Activated CD4-positive, CD25-positive, alpha-beta regulatory T cell (primary cell): Measurements from ENCODE around the gene CALD1.

Source experiments
- DNase-seq, 4 experiments: peaks; one replicate each; lab custom pipeline; 2025; lab: John Stamatoyannopoulos, UW

Gene CALD1, protein sequence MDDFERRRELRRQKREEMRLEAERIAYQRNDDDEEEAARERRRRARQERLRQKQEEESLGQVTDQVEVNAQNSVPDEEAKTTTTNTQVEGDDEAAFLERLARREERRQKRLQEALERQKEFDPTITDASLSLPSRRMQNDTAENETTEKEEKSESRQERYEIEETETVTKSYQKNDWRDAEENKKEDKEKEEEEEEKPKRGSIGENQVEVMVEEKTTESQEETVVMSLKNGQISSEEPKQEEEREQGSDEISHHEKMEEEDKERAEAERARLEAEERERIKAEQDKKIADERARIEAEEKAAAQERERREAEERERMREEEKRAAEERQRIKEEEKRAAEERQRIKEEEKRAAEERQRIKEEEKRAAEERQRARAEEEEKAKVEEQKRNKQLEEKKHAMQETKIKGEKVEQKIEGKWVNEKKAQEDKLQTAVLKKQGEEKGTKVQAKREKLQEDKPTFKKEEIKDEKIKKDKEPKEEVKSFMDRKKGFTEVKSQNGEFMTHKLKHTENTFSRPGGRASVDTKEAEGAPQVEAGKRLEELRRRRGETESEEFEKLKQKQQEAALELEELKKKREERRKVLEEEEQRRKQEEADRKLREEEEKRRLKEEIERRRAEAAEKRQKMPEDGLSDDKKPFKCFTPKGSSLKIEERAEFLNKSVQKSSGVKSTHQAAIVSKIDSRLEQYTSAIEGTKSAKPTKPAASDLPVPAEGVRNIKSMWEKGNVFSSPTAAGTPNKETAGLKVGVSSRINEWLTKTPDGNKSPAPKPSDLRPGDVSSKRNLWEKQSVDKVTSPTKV

DNA sequence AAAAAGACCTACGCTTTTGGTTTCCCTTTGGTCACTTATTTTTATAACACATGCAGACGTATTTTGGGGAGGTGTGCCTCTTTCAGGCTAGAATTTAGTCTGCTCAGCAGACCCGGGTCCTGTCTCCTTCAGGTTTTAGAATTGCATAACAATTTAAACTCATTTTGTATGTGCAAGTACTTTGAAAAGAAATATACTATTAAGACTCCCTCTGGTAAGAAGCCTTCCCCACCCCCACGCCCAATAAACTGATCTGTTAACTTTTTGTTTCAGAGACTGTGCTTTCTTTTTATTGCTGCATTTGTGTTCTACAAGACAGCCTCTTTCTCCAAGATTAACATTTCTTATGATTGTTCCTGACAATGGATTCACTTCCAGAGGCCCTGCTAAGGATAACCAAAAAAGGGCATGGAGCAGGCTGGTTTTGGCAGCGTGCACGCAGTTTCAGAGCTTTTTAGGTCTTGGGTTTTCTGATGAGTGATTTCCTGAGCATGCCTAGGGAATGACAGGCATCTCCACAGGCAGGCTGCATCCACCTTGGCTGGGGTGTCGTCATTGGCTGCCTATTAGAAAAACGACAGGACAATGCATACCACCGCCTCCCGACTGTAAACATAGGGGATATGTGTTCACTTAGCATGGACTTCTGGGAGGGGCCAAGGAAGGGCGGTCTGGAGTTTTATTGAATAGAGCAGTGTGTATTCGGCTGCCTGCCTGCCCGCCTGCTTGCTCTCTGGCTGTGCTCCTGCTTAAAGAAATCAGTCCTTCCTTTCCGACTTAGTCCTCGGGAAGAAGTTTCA is at the start of gene CALD1:
Gene CALD1, plus strand, starts transcription at position 694 of the 800 bp plus-strand sequence. CDS start 88,100 bp downstream, outside the sequence.
- DNase-seq = no peak

DNA sequence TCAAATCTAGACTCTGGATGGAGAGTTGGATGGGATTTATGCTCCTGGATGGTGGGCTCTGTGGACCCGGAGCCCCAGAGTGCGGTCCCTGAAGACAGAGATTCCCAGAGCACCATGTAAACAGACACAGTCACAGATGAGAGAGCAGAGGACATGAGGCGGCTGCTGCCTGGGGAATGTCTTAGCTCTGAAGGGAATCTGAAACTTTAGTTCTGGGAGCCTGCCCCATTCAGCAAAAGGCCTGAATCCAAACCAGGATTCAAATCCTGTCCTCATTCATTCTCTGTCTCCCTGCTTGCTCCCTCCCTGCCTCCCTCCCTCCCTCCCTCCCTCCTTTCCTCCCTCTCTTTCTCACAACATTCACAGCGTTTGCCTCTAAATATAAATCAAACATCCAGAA is 49.5 kb upstream of the CALD1 start:
- no peak for DNase-seq

DNA sequence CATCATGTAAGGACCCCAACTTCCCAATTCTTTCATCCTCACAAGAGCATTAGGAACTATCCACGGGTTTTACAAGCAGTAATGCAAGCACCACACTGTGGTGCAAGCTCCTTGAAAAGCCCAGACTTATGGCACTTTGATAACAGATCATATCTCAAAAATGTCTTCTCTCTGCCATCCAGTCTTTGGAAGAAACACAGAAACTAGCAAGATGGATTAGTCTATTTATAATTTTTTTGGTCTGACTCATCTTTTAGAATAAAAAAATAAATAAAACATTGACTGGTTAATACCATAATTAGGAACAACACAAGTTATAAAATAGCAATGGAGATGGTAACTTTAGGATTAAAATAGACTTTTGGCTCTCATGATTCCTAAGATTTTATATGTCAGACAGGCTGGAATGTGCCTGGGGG is 49.0 kb upstream of the CALD1 start:
- no peak for DNase-seq

DNA sequence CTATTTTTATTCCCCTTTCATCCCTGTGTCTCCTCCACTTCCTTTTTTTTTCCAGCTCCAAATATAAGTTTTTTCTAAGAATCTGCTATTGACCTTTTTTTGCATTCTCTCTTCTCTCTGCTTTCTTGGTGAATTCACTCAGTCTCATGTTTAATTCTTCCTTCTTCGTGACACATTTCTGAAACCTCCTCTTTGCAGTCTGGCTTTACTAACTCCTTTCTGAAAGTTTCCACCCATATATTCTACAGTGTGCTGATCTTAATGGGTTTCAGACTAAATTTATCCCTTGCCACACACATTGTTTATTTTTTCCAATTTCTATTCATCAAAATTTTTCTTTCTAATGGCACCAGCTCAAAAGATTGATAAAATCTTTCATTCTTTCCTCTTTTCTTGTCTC is 47.8 kb upstream of the CALD1 start:
- DNase-seq = no peak

DNA sequence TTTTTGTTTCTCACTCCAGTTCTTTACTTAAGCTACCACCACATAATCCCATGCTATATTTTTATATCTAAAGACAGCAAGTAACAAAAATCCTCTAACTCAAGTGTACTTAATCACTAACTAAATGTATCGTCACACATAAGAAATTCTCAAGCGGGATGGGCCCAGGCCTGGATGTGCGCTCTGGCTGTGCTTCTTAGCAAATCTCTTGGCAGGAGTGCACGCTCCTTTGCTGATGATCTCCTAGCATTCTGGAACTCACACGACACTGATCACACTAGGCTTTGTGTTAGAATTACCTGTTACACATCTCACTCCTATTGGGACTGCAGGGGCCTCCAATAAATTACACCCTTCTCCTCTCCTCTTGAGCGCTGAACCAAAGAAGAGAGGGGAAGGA is 46.7 kb upstream of the CALD1 start:
- no peak for DNase-seq

DNA sequence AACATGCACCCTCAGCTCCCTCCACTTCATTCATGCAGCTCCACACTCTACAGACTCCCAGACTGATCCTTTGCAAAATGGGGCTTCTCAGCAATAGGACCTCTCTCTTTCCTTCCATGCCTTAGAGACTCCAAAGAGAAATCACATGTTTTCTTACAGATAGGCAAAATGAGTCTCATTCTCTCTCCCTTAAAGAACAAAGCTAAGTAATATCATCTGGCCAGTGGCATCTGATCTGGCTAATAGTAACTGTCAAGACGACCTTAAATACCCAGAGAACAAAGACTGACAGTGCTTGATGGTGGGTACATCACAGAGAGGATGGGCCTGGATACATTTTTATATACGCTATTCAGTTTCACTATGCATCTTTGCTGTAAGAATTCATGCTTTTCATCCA is 43.1 kb upstream of the CALD1 start:
- no peak for DNase-seq

DNA sequence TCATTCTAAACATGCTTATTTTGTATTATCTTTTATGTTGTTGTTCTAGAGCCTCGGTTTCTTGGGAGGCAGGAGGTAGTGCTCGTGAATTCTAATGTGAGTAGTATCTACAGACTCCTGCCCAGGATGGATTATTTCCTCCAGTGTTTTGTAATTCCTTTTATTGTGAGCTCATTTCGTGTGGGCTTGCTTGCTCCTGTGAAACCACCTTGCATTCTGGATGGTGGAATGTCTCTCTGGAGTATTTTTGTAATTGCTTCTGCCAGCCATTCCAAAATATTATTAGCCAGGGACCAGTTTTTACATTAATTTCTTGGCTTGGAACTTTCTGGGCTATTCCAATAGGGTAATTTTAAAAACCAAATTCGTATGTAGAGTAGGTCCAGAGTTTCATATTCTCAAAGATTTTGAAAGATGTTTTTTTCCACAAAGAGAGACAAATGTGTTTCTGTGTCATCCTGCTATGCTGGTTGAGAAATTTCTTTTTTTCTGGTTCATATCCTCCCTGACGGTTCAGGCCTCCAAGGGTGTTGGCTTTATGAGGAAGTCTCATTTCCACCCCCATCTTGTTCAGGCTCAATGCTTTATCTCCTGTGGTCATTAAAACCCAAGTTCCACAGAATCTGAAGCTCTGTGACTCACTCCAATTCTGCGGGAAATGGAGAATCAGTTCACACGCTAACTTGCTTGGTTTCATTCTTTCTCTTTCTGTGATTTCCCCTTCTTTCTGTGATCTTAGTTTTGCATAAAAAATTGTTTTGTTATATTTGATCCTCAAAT is 41.7 kb upstream of the CALD1 start:
- no peak for DNase-seq

DNA sequence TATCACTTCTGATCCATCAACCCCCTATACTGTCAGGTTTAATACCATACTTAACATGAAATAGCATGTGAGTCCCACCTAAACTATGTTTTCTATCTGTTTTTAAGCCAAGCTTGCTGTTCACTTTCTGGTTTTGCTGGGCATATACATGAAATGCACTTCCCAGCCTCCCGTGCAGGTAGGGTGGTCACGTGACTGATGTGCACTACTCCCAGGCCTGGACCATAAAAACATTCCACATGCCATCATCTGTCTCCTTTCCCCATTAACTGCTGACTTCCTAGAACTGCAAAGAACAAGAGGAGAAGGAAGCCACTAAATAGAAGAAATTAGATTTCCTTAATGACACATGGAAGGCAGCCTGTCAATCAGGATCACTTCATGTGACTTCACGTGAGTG is 40.1 kb upstream of the CALD1 start:
- no peak for DNase-seq

DNA sequence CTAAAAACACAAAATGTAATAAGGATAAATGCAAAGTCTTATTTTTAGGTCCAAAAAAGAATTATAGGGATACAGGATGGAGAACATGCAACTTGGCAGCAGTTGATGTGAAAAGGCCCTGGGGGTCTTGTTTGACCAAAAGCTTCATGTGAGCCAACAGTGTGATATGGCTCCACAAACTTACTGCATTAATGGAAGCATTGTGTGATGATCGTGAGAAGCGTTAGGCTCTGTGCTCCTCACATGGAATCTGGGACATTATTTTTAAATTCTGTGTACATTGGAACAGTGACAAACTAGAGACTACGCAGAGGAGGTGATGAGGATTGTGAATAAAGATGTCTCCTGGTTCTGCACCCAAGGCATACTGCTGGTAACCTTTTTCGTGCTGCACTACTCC is 39.1 kb upstream of the CALD1 start:
- no peak for DNase-seq

DNA sequence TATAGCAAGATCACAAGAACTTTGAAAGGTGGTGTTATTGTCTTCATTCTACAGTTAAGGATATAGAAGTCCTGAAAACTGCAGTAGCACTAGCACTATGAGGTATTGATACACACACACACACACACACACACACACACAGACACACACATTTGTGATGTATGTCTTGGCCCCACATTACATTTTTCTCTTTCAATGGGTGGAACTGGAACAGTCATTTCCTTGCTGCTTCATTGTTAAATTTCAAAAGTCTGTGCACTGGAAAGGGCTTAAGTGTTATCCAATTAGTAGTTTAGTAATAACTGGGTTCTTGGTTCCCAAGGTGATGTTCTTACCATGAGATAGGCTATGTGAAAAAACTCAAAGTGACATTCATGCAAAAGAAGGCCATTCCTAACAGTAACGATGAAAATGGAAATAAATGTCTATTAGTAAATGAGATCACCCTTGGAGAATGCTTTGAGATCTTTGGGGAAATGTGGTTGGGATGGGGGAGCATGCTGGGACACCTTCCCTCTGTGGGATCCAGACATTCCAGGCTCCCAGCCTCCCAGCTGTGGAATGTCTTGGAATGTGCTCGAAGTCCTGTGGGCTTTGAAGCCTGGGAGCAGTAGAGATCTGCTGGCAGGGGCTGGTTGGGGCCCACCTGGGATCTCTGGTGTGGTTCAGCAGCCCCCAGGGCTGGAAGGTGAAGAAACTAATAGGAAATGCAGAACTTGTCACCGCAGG is 37.4 kb upstream of the CALD1 start:
- DNase-seq = no peak

DNA sequence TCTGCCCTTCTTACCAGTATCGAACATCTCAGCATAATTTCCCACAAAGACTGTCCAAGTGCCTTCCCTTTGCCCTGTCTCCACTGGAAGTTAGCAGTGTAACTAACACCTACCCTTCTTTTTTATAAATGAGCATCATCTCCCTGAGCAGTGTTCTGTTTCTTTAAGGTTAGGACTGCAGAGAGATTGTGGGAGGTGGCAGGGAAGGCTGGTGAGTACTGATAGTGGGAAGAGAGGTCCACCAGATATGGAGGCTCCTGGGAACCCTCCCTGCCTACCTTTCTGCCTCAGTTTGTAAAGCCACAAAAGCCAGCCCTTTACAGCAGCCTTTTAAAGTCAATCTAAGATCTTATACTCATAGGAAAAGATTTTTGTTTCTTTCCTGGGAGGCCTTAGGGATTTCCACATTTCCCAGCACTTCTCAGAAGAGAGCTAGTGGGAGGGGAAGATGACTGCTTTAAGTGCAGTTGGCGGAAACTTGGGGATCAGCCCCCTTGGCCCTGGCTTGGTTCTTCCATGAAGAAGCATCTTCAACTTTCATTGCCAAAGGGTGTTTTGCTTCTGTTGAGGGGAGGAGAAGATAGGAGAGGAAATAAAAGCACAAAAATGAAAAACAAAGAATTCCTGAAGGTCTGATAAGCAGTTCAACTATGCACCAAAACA is 36.6 kb upstream of the CALD1 start:
- no peak for DNase-seq

DNA sequence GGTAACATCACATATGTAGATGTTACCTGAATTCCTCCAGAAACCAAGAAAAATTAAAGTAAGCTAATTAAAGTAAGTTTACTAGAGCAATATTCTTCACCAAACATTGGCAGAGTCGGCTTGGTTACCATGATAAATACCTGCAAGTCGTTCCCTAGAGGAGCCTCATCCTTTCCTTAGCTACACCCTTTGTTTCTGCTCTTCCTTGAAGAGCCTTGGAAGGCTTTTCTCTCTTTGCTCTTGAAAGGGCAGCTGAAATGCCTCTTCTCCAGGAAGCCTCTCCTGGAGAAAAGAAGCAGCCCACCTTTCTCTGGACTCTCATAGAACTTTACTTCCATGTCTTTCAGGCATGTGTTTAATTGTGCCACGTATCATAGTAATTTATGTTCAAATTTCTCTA is 34.9 kb upstream of the CALD1 start:
- no peak for DNase-seq

DNA sequence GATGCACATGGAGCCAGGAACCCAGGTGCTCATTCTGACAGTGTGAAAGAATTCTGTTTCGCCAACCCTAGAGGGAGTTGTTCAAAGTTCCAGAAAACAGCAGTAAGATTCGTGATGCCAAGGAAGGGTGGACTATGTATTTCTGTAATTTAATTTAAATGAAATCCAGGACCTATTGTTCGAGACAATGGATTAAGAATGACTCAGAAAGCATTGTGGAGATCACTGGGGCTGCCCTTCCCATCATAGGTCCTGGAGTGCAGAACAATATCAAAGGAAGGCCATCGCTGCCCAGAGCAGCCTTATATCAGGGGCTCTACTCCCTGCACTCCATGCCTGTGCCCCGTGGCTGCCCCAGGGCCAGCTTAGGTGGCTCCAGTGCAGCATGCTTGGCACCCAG is 32.1 kb upstream of the CALD1 start:
- DNase-seq = no peak

DNA sequence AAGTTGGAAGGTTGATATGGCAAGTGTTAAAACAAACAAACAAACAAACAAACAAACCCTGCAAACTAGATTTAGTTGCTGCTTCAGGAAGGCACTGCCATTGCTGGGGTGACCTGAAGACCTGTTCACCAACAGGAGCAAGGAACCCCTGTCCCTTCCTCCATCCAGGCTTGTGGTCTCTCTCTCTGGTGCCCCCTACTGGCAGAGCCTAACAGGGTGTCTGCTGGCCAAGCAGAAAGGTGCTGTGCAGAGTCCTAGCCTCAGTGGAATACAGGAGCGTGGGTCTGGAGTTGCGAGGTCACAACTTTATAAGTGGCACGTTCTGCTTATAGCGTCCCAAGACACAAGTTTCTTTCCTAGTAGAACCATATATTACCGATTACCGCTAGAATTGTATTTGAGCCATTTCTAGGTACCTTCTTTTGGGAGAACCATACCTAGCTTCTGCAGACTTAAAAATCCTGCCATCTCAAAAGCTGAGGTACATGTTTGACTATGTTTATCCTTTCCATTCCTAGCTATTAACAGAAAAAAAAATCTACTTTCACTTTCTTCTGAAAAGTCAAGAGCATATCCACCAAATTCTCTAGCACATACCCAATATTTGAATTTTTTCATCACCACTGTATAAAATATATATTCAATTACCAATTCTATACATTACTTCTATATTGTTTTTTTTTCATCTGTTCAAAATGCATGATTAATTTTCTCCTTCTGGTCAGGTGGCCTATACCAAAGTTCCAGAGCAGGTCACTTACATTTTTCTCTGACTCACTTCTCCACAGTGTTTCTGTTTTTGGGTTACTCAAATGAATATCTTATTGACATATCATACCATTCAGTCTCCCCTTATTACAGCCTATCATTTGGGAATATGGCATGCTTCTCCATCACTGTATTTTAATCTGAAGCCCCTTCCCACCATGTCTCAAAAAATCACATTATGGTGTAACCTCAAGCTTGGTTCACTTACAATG is 29.1 kb upstream of the CALD1 start:
- peak; percentile 26 to 65 (median 42) for DNase-seq

DNA sequence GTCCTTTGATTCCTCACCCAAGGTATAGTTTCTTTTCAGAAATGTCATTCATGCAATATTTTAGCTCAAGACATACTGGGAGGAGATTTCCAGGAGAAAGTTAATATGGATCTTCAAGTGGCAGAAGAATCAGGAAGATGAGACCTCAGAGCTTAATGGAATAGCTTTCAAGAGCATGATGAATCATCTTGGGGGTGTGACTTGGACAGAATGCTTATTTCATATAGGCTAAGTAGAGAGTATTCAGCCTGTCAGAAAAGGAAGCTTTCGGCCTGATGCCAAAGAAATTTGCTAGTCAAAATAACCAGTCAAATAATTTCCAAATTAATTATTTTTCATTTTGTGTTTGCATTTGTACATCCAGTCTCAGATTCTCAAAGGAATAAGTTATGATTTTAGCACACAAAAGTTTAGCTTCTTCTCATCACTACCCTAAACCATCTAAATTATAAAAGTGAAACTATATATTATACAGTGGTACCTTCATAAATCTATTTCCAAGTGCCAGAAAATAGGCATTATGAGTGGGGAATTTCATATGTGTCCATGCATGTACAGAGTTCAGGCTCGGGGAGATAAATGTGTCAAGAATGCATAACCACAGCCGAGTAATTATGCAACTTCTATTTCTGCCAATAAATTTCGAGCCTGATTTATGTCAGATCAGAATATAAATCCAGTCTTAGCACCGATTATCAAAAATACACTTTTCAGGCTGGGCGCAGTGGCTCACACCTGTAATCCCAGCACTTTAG is 27.3 kb upstream of the CALD1 start:
- no peak for DNase-seq

DNA sequence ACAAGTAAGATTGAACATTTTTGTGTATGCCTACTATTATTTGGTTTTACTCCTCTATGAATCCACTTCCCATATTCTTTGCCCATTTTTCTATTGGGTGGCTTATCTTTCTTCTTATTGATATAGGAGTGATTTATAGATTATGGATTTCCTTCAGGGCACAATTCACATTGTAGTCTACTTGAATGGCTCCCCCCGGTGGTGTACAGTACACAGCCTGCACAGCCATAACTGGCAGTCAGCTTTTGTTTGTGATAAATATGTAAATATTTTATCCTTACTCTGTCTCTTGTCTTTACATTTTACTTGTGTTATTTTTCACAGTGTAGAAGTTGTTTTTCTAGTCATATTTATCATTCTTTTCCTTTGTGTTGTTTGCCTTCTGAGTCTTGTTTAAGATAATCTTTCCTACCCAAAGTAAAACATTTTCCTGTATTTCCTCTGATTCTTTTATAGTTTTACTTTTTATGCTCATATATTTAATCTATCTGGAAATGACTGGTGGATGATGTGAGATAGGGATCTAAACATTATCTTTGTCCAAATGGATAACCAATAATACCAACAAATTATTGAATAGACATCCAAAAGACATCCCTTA is 23.9 kb upstream of the CALD1 start:
- no peak for DNase-seq

DNA sequence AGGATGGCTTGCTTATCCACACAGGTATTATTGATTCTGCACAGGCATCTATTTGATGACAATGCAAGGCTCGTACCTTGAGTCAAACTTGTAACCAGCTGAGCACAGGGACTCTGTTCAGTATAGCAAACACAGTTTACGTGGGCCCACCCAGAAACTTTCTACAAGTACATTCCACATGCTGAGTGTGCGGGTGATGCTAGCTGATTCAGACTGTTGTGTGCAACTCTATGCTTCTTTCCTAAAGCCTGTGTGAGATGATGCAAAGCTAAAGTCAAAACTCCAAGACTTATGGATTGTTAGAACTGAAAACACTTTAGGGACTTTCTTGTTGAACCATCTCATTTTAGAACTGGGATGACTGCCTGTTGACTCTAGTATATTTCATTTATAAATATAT is 21.5 kb upstream of the CALD1 start:
- no peak for DNase-seq

DNA sequence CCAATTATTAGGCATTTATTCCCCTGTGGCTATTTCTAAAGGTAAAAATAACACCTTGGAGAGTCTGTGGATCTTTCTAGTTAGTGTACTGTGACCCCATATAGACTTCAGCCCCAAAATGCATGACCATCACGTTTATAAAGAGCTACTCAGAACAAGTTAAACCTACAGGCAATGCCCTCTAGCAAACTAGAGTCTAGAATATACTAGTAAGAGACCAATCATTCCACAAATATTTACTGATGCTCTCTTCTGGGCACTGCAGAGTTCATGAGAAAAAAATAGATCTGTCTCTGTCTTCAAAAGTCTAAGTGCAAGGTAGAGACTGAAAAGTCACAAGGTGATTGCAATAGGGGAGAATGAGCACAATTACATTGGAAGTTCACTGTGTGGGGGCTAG is 20.5 kb upstream of the CALD1 start:
- no peak for DNase-seq
